Spinal cord (tissue), 4 donors: ENCODE results near the gene WDR5. TPM values are rescaled to one million over a fixed set of nuclear protein-coding genes. Genes with fewer than 3 reads are reported as not detected.

Experiments
- polyA plus RNA-seq, 2 donors: library from polyadenylated mRNA; unstranded; fragments of 120-200 nt; gene quantifications; one replicate each; pipeline ENCODE4 v1.2.1, GENCODE V29; 2013; ENCODE audit not compliant: insufficient read length in 2 of 2
- small RNA-seq: library from RNA; depleted of rRNA; stranded (forward); fragments of <200 nt; gene quantifications from one replicate; pipeline ENCODE3, GENCODE V24; 2014; ENCODE audit warnings: low replicate concordance
- total RNA-seq, 2 donors: library from RNA; depleted of rRNA in 1 of 2; stranded (reverse); fragments of 120-200 nt in 1 of 2; fragments of >200 nt in 1 of 2; gene quantifications; one replicate each; pipeline versions ENCODE4 v1.2.3 to v1.2.4, GENCODE V29; 2013 to 2014

The WDR5 gene
- total and polyA plus RNA-seq, 4 donors, result 15.1 to 39.0 (median 30.1) TPM

Small RNAs within 50 kb of the gene (small RNA-seq; reads per million reads assigned to genes)
- 13.9 reads per million, percentile 96 among the genes with 10 or more reads in this experiment for gene RNU6ATAC

Other genes starting within 250 kb of the WDR5 start
- gene VAV2, start 143.8 kb upstream of the WDR5 start, total RNA-seq, result 10 to 100 TPM; 18.4 to 19.2 TPM
- gene VAV2, start 143.8 kb upstream of the WDR5 start, polyA plus RNA-seq, result 10 to 100 TPM; 47.0 to 48.3 TPM
- gene BRD3OS, start 110.6 kb upstream of the WDR5 start, total RNA-seq, result 10 to 100 TPM; 22.4 to 30.6 TPM
- 10 to 100 TPM; 48.5 to 56.3 TPM for gene BRD3OS, start 110.6 kb upstream of the WDR5 start, polyA plus RNA-seq
- 10 to 100 TPM; 16.0 to 16.4 TPM for gene BRD3, start 68.1 kb upstream of the WDR5 start, total RNA-seq
- gene BRD3, start 68.1 kb upstream of the WDR5 start, polyA plus RNA-seq, result 10 to 100 TPM; 50.5 to 54.4 TPM
- 10 to 100 TPM in 1 of 2 donors, not detected in 1; 44.4 TPM for gene RNU6ATAC, start 28.5 kb downstream of the WDR5 start, total RNA-seq
- gene RNU6ATAC, start 28.5 kb downstream of the WDR5 start, polyA plus RNA-seq, result 1 to 10 TPM; 2.8 to 5.5 TPM
- gene RXRA, start 190.4 kb downstream of the WDR5 start, total RNA-seq, result 10 to 100 TPM in 1 of 2 donors, 1 to 10 TPM in 1; 9.4 to 21.9 TPM
- 10 to 100 TPM; 30.4 to 32.3 TPM for gene RXRA, start 190.4 kb downstream of the WDR5 start, polyA plus RNA-seq